HG03575 (cell line): ENCODE measurements around the gene TPM1.

Experiments
- ATAC-seq: cut with Tn5 transposase; IDR thresholded peaks from one replicate; pipeline ENCODE4 v1.9.1; 2021; ENCODE audit not compliant: unreplicated experiment, insufficient number of reproducible peaks, low FRiP score; ENCODE audit errors: extremely low read depth

TPM1 gene

GRCh38 chr15:63067976-63068743, 25.6 kb downstream of the TPM1 start:
- no peak for ATAC-seq

- ATAC-seq, result no peak
Observed at GRCh38 chr15:63069616-63070090, 27.1 kb downstream of the TPM1 start.

GRCh38 chr15:63070681-63071129, 28.2 kb downstream of the TPM1 start:
- no peak for ATAC-seq

GRCh38 chr15:63071288-63071909, 28.9 kb downstream of the TPM1 start:
- ATAC-seq, result no peak

GRCh38 chr15:63072023-63072650, 29.6 kb downstream of the TPM1 start:
- ATAC-seq, result no peak

GRCh38 chr15:63072809-63073277, 30.3 kb downstream of the TPM1 start:
- ATAC-seq, result no peak

GRCh38 chr15:63073497-63074172, 31.1 kb downstream of the TPM1 start:
- no peak for ATAC-seq

GRCh38 chr15:63075015-63075983, 32.8 kb downstream of the TPM1 start:
- ATAC-seq, result no peak

- no peak for ATAC-seq
Observed at GRCh38 chr15:63075984-63076713, 33.6 kb downstream of the TPM1 start.

GRCh38 chr15:63076714-63077046, 34.1 kb downstream of the TPM1 start:
- no peak for ATAC-seq

- no peak for ATAC-seq
Observed at GRCh38 chr15:63077952-63078351, 35.4 kb downstream of the TPM1 start.

GRCh38 chr15:63079947-63080626, 37.5 kb downstream of the TPM1 start:
- ATAC-seq, result no peak

- ATAC-seq, result no peak
Observed at GRCh38 chr15:63080634-63081250, 38.2 kb downstream of the TPM1 start.

GRCh38 chr15:63082366-63082765, 39.8 kb downstream of the TPM1 start:
- ATAC-seq, result no peak

GRCh38 chr15:63083044-63083443, 40.5 kb downstream of the TPM1 start:
- ATAC-seq, result no peak

GRCh38 chr15:63083541-63083940, 41.0 kb downstream of the TPM1 start:
- ATAC-seq, result no peak

- no peak for ATAC-seq
Observed at GRCh38 chr15:63084806-63085205, 42.3 kb downstream of the TPM1 start.
